Heart left ventricle (tissue), 13 donors: ENCODE measurements around the gene RUFY1.

Experiments used
- POLR2A ChIP-seq, 2 donors: fragments of 450-650 bp; IDR thresholded peaks; one replicate each; pipeline ENCODE4 v1.6.1; 2017; ENCODE audit warnings: antibody characterized with exemption in 2 of 2, mild to moderate bottlenecking in 2 of 2, moderate library complexity in 2 of 2
- TF ChIP-seq, protein P1 (sequence below), 12 donors: fragments of 200-600 bp; sonication (generic) in 4 of 12; IDR thresholded peaks; one replicate each; pipeline versions ENCODE4 v1.5.0 to v1.8.0; 2018 to 2022; ENCODE audit warnings: antibody characterized with exemption in 12 of 12, mild to moderate bottlenecking in 5 of 12
- donor health status: ischemic (EF 13 %, LVEDD 7.1; RV severe dilation, severe dysfunction).
- donor health status: DM: no; HTN: yes; CAD: no.
- donor health status: DM: no; HTN: no; CAD: no.
- donor health status: ischemic (EF 25% LVEDD 6.9; RV normal size, moderate dysfunction).
- donor health status: ischemic (EF 25% LVEDD 5.7; RV mildly dilated, moderate dysfunction).
- donor health status: ischemic (EF 35%, LVEDD 5.7; RV mildly dilated, moderate dysfunction).
- donor health status: nonischemic (EF 11% LVEDD 7.7; RV severe dilation, severe dysfunction).
- donor health status: DM: yes; HTN: yes; CAD: no.
- donor health status: PGD.
- donor health status: ischemic (EF 29% LVEDD 5.4; RV normal size, mild dysfunction).
- donor health status: nonischemic (EF 23%, LVEDD 6.1; RV moderate dilation, normal function).

DNA sequence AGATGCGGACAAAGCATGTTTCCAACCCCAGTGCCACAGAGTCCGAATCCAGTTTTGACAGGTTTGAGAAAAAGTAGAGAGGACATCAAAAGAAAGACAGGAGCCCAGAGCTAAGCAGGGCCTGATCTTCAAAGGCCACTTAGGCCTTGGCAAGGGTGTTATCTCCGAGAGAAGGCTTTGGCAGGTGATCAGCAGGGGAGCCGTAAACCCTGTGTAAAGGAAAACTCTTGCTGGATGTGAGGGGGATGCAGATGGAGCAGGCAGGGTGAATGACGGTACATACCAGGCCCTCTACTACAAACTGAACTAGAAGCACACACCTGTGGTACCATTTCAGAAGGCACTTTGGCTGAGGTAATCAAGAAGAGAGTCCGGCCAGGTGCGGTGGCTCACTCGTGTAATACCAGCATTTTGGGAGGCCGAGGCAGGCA is 74.5 kb downstream of the RUFY1 start:
- no peak for TF ChIP-seq POLR2A (IDR thresholded peaks at IDR 0.05)
- TF ChIP-seq, protein P1, sequence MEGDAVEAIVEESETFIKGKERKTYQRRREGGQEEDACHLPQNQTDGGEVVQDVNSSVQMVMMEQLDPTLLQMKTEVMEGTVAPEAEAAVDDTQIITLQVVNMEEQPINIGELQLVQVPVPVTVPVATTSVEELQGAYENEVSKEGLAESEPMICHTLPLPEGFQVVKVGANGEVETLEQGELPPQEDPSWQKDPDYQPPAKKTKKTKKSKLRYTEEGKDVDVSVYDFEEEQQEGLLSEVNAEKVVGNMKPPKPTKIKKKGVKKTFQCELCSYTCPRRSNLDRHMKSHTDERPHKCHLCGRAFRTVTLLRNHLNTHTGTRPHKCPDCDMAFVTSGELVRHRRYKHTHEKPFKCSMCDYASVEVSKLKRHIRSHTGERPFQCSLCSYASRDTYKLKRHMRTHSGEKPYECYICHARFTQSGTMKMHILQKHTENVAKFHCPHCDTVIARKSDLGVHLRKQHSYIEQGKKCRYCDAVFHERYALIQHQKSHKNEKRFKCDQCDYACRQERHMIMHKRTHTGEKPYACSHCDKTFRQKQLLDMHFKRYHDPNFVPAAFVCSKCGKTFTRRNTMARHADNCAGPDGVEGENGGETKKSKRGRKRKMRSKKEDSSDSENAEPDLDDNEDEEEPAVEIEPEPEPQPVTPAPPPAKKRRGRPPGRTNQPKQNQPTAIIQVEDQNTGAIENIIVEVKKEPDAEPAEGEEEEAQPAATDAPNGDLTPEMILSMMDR (IDR thresholded peaks at IDR 0.05): no peak
